Liver (tissue), 9 donors: ENCODE results near the gene AVL9. TPM values are rescaled to one million over a fixed set of nuclear protein-coding genes. Genes with fewer than 3 reads are reported as not detected.

Experiments
- DNase-seq: peaks from one replicate; pipeline ENCODE4 v3.0.0-alpha.2; 2017; ENCODE audit warnings: low spot score
- H3K27ac ChIP-seq, 2 donors: one replicate each; pipeline ENCODE4 v1.7.0; 2013; ENCODE audit warnings: inconsistent platforms in 2 of 2, low read length in 2 of 2, control low read depth in 1 of 2, low read depth in 1 of 2, mild to moderate bottlenecking in 1 of 2
- H3K27me3 ChIP-seq, 4 donors: one replicate each; pipeline versions ENCODE4 v1.6.1 to v1.7.0; 2013; ENCODE audit warnings: low read length in 3 of 4, inconsistent platforms in 1 of 4, mild to moderate bottlenecking in 1 of 4, moderate library complexity in 1 of 4; ENCODE audit not compliant: control insufficient read depth in 4 of 4, insufficient read depth in 4 of 4
- H3K36me3 ChIP-seq, 4 donors: one replicate each; pipeline versions ENCODE4 v1.6.1 to v1.7.0; 2013; ENCODE audit warnings: low read length in 3 of 4, mild to moderate bottlenecking in 3 of 4, low read depth in 1 of 4, moderate library complexity in 1 of 4; ENCODE audit not compliant: control insufficient read depth in 4 of 4, insufficient read depth in 3 of 4
- H3K4me1 ChIP-seq, 4 donors: one replicate each; pipeline versions ENCODE4 v1.6.1 to v1.7.0; 2013; ENCODE audit warnings: low read length in 3 of 4, mild to moderate bottlenecking in 3 of 4, moderate library complexity in 1 of 4; ENCODE audit not compliant: control insufficient read depth in 4 of 4, insufficient read depth in 4 of 4
- H3K4me3 ChIP-seq, 3 donors: one replicate each; pipeline versions ENCODE4 v1.6.1 to v1.7.0; 2013; ENCODE audit warnings: low read length in 3 of 3, control low read depth in 1 of 3, low read depth in 1 of 3, mild to moderate bottlenecking in 1 of 3
- H3K9ac ChIP-seq, 2 donors: one replicate each; pipeline ENCODE4 v1.7.0; 2013; ENCODE audit warnings: low read length in 2 of 2, mild to moderate bottlenecking in 2 of 2, moderate library complexity in 2 of 2, control low read depth in 1 of 2, low read depth in 1 of 2
- H3K9me3 ChIP-seq, 4 donors: one replicate each; pipeline versions ENCODE4 v1.6.1 to v1.7.0; 2013; ENCODE audit warnings: low read length in 3 of 4; ENCODE audit not compliant: control insufficient read depth in 4 of 4
- ATF3 ChIP-seq: IDR thresholded peaks from 2 replicates; pipeline ENCODE4 v1.6.1; 2016; ENCODE audit warnings: antibody characterized with exemption
- CTCF ChIP-seq: fragments of 150-350 bp; IDR thresholded peaks from 2 replicates; pipeline ENCODE4 v1.5.1; 2017; ENCODE audit warnings: improper control_type of control experiment, low read depth, low read length; ENCODE audit not compliant: missing input control
- EGR1 ChIP-seq, 2 donors: IDR thresholded peaks; 2 replicates each; pipeline ENCODE4 v1.6.1; 2016 to 2018; ENCODE audit warnings: antibody characterized with exemption in 2 of 2, low read depth in 2 of 2
- FOXA1 ChIP-seq: IDR thresholded peaks from 2 replicates; pipeline ENCODE4 v1.6.1; 2016; ENCODE audit warnings: antibody characterized with exemption
- FOXA2 ChIP-seq: IDR thresholded peaks from 2 replicates; pipeline ENCODE4 v1.6.1; 2016; ENCODE audit warnings: antibody characterized with exemption
- GABPA ChIP-seq, 2 donors: IDR thresholded peaks in 1 of 2; conservative IDR thresholded peaks in 1 of 2; 2 replicates each; pipeline ENCODE4 v1.6.1; 2016; ENCODE audit warnings: antibody characterized with exemption in 2 of 2, mild to moderate bottlenecking in 1 of 2, moderate library complexity in 1 of 2
- HNF4A ChIP-seq, 2 donors: conservative IDR thresholded peaks; 2 replicates each; pipeline ENCODE4 v1.6.1; 2016; ENCODE audit warnings: antibody characterized with exemption in 2 of 2, mild to moderate bottlenecking in 2 of 2
- HNF4G ChIP-seq: IDR thresholded peaks from 2 replicates; pipeline ENCODE4 v1.6.1; 2016; ENCODE audit warnings: antibody characterized with exemption
- JUND ChIP-seq, 2 donors: IDR thresholded peaks; 2 replicates each; pipeline ENCODE4 v1.6.1; 2016; ENCODE audit warnings: antibody characterized with exemption in 2 of 2
- NR2F2 ChIP-seq: IDR thresholded peaks from 2 replicates; pipeline ENCODE4 v1.6.1; 2016; ENCODE audit warnings: antibody characterized with exemption
- RAD21 ChIP-seq, 2 donors: IDR thresholded peaks; 2 replicates each; pipeline ENCODE4 v1.6.1; 2016; ENCODE audit warnings: antibody characterized with exemption in 2 of 2, mild to moderate bottlenecking in 2 of 2
- REST ChIP-seq: IDR thresholded peaks from 2 replicates; pipeline ENCODE4 v1.6.1; 2016; ENCODE audit warnings: antibody characterized with exemption, mild to moderate bottlenecking
- RXRA ChIP-seq, 2 donors: IDR thresholded peaks; 2 replicates each; pipeline ENCODE4 v1.6.1; 2017 to 2018; ENCODE audit warnings: antibody characterized with exemption in 2 of 2, mild to moderate bottlenecking in 1 of 2
- SP1 ChIP-seq: IDR thresholded peaks from 2 replicates; pipeline ENCODE4 v1.6.1; 2018; ENCODE audit warnings: antibody characterized with exemption, mild to moderate bottlenecking
- TAF1 ChIP-seq: conservative IDR thresholded peaks from 2 replicates; pipeline ENCODE4 v1.6.1; 2016; ENCODE audit warnings: antibody characterized with exemption, mild to moderate bottlenecking
- YY1 ChIP-seq: IDR thresholded peaks from 2 replicates; pipeline ENCODE4 v1.6.1; 2016; ENCODE audit warnings: antibody characterized with exemption, mild to moderate bottlenecking
- WGBS: extraction: QIAGEN DNeasy Blood & Tissue Kit; methylation state at CpG from one replicate; pipeline ENCODE4 v1.1.7; 2013; 5-methylcytosine and 5-hydroxymethylcytosine counted together
- polyA plus RNA-seq, 2 donors: library from polyadenylated mRNA; stranded (reverse) in 1 of 2; unstranded in 1 of 2; fragments of 200-250 nt in 1 of 2; fragments of >200 nt in 1 of 2; fragmentation: Nextera tagmentation in 1 of 2; extraction: Ambion mirVana in 1 of 2; gene quantifications; one replicate each; pipeline versions ENCODE4 v1.2.1 to v1.2.3, GENCODE V29; 2013 to 2015
- total RNA-seq, 2 donors: library from RNA; depleted of rRNA; stranded (reverse); fragments of >200 nt; gene quantifications; one replicate each; pipeline ENCODE4 v1.2.3, GENCODE V29; 2014
- donor health status: healthy.
- donor health status: healthy.
- donor health status: healthy.
- donor health status: healthy.
- donor health status: healthy.

Gene AVL9
- total and polyA plus RNA-seq, 4 donors: 5.5 to 18.5 (median 11.6) TPM

- WGBS: 89% methylated on average over 1 of the region's 1 CpG
- H3K27ac ChIP-seq: no peak overlapping the region
- TF ChIP-seq FOXA1 (no peak), SP1 (no peak), YY1 (no peak), REST (no peak), JUND (IDR thresholded peaks at IDR 0.05) (no peak)
- H3K4me1 ChIP-seq: no peaks in the 10 kb centered on the region
- H3K9ac ChIP-seq: no peak overlapping the region
- DNase-seq: no peak
- H3K4me3 ChIP-seq: no peak overlapping the region
- no peaks in the 10 kb centered on the region for H3K36me3 ChIP-seq
- no peaks in the 10 kb centered on the region for H3K9me3 ChIP-seq
- H3K27me3 ChIP-seq: no peaks in the 10 kb centered on the region
These were observed 21.3 kb upstream of the AVL9 start for GRCh38 chr7:32474008-32474407.

GRCh38 chr7:32476816-32477648, 18.3 kb upstream of the AVL9 start:
- Histone ChIP-seq H3K27ac (no peak overlapping the region), H3K9ac (no peak overlapping the region), H3K36me3 (no peaks in the 10 kb centered on the region), H3K4me3 (no peak overlapping the region), H3K9me3 (no peaks in the 10 kb centered on the region), H3K27me3 (no peaks in the 10 kb centered on the region), H3K4me1 (no peaks in the 10 kb centered on the region)
- TF ChIP-seq REST: no peak
- TF ChIP-seq ATF3: no peak
- no peak for TF ChIP-seq NR2F2
- no peak for TF ChIP-seq HNF4G
- no peak for TF ChIP-seq FOXA1
- TF ChIP-seq RXRA (IDR thresholded peaks at IDR 0.05): no peak
- no peak for TF ChIP-seq RAD21 (IDR thresholded peaks at IDR 0.05)
- no peak for TF ChIP-seq TAF1
- TF ChIP-seq EGR1 (IDR thresholded peaks at IDR 0.05; ENCODE audit: low read depth in 2 of 2): no peak
- no peak for TF ChIP-seq GABPA (IDR thresholded peaks at IDR 0.05 in 1 of 2, conservative IDR thresholded peaks at IDR 0.05 in 1 of 2)
- no peak for TF ChIP-seq HNF4A (conservative IDR thresholded peaks at IDR 0.05)
- no peak for TF ChIP-seq YY1
- TF ChIP-seq JUND (IDR thresholded peaks at IDR 0.05): no peak
- no peak for TF ChIP-seq FOXA2
- no peak for TF ChIP-seq CTCF
- no peak for DNase-seq
- WGBS: 74% methylated on average over 3 of the region's 3 CpGs
